ENCODE results near the gene HIF1A. TPM values are rescaled to one million over a fixed set of nuclear protein-coding genes. Genes with fewer than 3 reads are reported as not detected.

The HIF1A gene
- total and polyA plus RNA-seq, 4 donors, result 15.4 to 79.2 (median 34.8) TPM

GRCh38 chr14:61663312-61663979 is 31.9 kb upstream of the HIF1A start:
- H3K9me3 ChIP-seq (ENCODE audit: control insufficient read depth in 4 of 4, low read length in 3 of 4), result no peaks in the 10 kb centered on the region
- H3K4me1 ChIP-seq (ENCODE audit: control insufficient read depth in 4 of 4, insufficient read depth in 4 of 4, low read length in 3 of 4), result peaks cover 0 to 2% (median 0%) of the 10 kb centered on the region in 4 donors
- H3K36me3 ChIP-seq (ENCODE audit: control insufficient read depth in 4 of 4, insufficient read depth in 3 of 4, low read depth in 1 of 4, low read length in 3 of 4), result no peaks in the 10 kb centered on the region
- TF ChIP-seq ATF3 (IDR thresholded peaks at IDR 0.05) (no peak), FOXA2 (IDR thresholded peaks at IDR 0.05) (no peak), JUND (IDR thresholded peaks at IDR 0.05) (no peak)
- no peak overlapping the region for H3K9ac ChIP-seq (ENCODE audit: low read depth in 1 of 2, low read length in 2 of 2)
- no peaks in the 10 kb centered on the region for H3K27me3 ChIP-seq (ENCODE audit: control insufficient read depth in 4 of 4, insufficient read depth in 4 of 4, low read length in 3 of 4)
- no peak overlapping the region for H3K4me3 ChIP-seq (ENCODE audit: low read depth in 1 of 3, low read length in 3 of 3)
- no peak for DNase-seq (ENCODE audit: low spot score)
- peak overlapping the region in 1 of 2 donors; percentile 39 for H3K27ac ChIP-seq (ENCODE audit: low read depth in 1 of 2, low read length in 2 of 2)
- 81% methylated on average over 7 of the region's 7 CpGs for WGBS

- Histone ChIP-seq H3K27ac (ENCODE audit: low read depth in 1 of 2, low read length in 2 of 2) (no peak overlapping the region), H3K9me3 (ENCODE audit: control insufficient read depth in 4 of 4, low read length in 3 of 4) (no peaks in the 10 kb centered on the region), H3K36me3 (ENCODE audit: control insufficient read depth in 4 of 4, insufficient read depth in 3 of 4, low read depth in 1 of 4, low read length in 3 of 4) (no peaks in the 10 kb centered on the region), H3K9ac (ENCODE audit: low read depth in 1 of 2, low read length in 2 of 2) (no peak overlapping the region), H3K27me3 (ENCODE audit: control insufficient read depth in 4 of 4, insufficient read depth in 4 of 4, low read length in 3 of 4) (no peaks in the 10 kb centered on the region), H3K4me3 (ENCODE audit: low read depth in 1 of 3, low read length in 3 of 3) (no peak overlapping the region), H3K4me1 (ENCODE audit: control insufficient read depth in 4 of 4, insufficient read depth in 4 of 4, low read length in 3 of 4) (no peaks in the 10 kb centered on the region)
- TF ChIP-seq RXRA (IDR thresholded peaks at IDR 0.05) (no peak), FOXA2 (IDR thresholded peaks at IDR 0.05) (no peak), GABPA (IDR thresholded peaks at IDR 0.05 in 1 of 2, conservative IDR thresholded peaks at IDR 0.05 in 1 of 2) (no peak), MAX (IDR thresholded peaks at IDR 0.05) (no peak), CTCF (IDR thresholded peaks at IDR 0.05; ENCODE audit: low read depth, low read length, missing input control) (no peak), JUND (IDR thresholded peaks at IDR 0.05) (no peak), YY1 (IDR thresholded peaks at IDR 0.05) (no peak), TAF1 (conservative IDR thresholded peaks at IDR 0.05) (no peak), RAD21 (IDR thresholded peaks at IDR 0.05) (no peak), NR2F2 (IDR thresholded peaks at IDR 0.05) (no peak), ZBTB33 (IDR thresholded peaks at IDR 0.05) (no peak), HNF4G (IDR thresholded peaks at IDR 0.05) (no peak), SP1 (IDR thresholded peaks at IDR 0.05) (no peak)
- no peak for DNase-seq (ENCODE audit: low spot score)
- WGBS, result 87% methylated on average over 1 of the region's 1 CpG
Observed at GRCh38 chr14:61668282-61668681, 27.0 kb upstream of the HIF1A start.

- no peak overlapping the region for H3K4me3 ChIP-seq (ENCODE audit: low read depth in 1 of 3, low read length in 3 of 3)
- H3K9ac ChIP-seq (ENCODE audit: low read depth in 1 of 2, low read length in 2 of 2), result no peak overlapping the region
- no peaks in the 10 kb centered on the region for H3K9me3 ChIP-seq (ENCODE audit: control insufficient read depth in 4 of 4, low read length in 3 of 4)
- no peaks in the 10 kb centered on the region for H3K27me3 ChIP-seq (ENCODE audit: control insufficient read depth in 4 of 4, insufficient read depth in 4 of 4, low read length in 3 of 4)
- DNase-seq (ENCODE audit: low spot score), result no peak
- 53% methylated on average over 7 of the region's 7 CpGs for WGBS
- H3K27ac ChIP-seq (ENCODE audit: low read depth in 1 of 2, low read length in 2 of 2), result peak overlapping the region in 1 of 2 donors; percentile 37
- H3K36me3 ChIP-seq (ENCODE audit: control insufficient read depth in 4 of 4, insufficient read depth in 3 of 4, low read depth in 1 of 4, low read length in 3 of 4), result no peaks in the 10 kb centered on the region
- no peaks in the 10 kb centered on the region for H3K4me1 ChIP-seq (ENCODE audit: control insufficient read depth in 4 of 4, insufficient read depth in 4 of 4, low read length in 3 of 4)
- TF ChIP-seq YY1 (IDR thresholded peaks at IDR 0.05) (no peak), HNF4G (IDR thresholded peaks at IDR 0.05) (no peak), HNF4A (conservative IDR thresholded peaks at IDR 0.05) (no peak), GABPA (IDR thresholded peaks at IDR 0.05 in 1 of 2, conservative IDR thresholded peaks at IDR 0.05 in 1 of 2) (no peak), REST (IDR thresholded peaks at IDR 0.05) (no peak), ZBTB33 (IDR thresholded peaks at IDR 0.05) (no peak)
Observed at GRCh38 chr14:61670576-61670975, 24.7 kb upstream of the HIF1A start.

Measured in liver (tissue), 9 donors.